GM18861 (cell line): ENCODE results near the gene GCK.
"Not testable (repeated sequence)": the region's sequence is repeated elsewhere in the genome, so short reads cannot be mapped to it uniquely, and the experiment has no call there.

Experiments
- ATAC-seq: cut with Tn5 transposase; IDR thresholded peaks from one replicate; pipeline ENCODE4 v1.9.1; 2021; ENCODE audit not compliant: unreplicated experiment

Gene GCK

GRCh38 chr7:44183386-44183785 is 5.9 kb downstream of the GCK start:
- no peak for ATAC-seq

GRCh38 chr7:44182827-44183226 is 6.4 kb downstream of the GCK start:
- no peak for ATAC-seq

DNA sequence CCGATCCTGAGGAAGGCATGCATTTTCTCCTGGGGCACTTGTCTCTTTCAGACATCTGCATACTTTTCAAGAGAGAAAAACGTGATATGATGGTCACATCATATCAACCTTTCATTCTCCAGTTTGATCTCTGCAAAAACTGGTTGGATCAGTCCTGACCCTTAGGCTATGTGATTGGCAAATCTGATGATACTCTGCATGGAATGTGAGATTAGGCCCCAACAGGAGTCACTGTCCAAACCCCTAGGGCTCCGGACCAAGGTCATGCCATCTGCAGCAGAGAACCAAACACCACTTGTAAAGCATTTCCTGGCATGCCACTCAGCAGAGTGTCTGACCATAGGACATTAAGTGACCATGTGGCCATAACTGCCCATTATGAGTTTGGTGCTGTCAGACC is 8.6 kb downstream of the GCK start:
- ATAC-seq = no peak

DNA sequence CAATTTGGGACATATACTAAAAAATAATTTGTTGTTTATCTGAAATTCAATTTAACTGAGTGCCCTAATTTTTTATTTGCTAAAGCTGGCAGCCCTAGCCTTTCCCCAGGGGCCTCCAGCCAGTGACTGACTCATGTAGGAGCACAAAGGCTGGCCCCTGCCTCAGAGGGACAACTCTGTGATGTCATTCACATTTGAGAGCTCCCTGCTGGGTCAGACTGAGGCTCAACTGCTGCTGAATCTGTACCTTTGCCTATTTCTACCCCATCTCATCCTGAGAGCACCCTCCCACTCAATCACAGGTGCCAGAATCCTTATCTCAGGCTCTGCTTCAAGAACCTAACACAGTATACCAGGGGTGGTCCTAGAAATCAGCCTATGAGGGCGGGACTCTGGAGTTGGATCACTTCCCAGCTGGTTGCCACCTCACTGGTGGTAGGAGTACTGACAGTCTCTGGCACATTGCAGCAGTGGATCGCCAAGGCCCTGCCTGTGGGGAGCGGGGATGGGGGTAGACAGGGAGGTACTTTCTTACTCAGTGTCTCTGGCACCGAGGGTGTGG is 11.6 kb downstream of the GCK start:
- ATAC-seq = no peak

GRCh38 chr7:44176486-44176885 is 12.8 kb downstream of the GCK start:
- ATAC-seq = no peak

DNA sequence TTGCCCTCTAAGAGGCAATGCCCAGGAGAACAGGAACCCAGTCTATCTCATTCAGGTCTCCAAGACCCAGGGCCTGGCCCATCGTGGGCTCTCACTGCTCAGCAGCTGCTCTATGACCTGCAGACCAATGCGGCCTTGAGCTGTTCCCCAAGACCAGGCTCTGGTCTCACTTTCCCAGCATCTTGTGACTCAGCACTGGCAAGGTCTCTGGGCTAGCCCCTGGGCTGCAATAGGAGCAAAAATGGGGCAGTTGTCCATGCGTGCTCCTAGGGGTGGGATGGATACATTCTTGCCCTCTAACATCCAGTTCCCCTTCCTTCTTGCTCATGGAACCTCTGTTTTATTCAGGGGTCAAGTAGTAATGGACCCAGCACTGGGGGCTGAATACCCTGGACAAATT is 13.5 kb downstream of the GCK start:
- ATAC-seq = no peak

DNA sequence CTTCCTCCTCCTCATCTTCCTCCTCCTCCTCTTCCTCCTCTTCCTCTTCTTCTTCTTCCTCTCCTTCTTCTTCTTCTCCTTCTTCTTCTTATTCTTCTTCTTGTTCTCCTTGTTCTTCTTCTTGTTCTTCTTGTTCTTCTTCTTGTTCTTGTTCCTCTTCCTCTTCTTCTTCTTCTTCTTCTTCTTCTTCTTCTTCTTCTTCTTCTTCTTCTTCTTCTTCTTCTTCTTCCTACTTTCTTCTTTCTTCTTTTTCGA is 14.6 kb downstream of the GCK start:
- ATAC-seq = not testable (repeated sequence)

GRCh38 chr7:44173911-44174693 is 15.1 kb downstream of the GCK start:
- ATAC-seq = no peak

- no peak for ATAC-seq
These were observed 16.3 kb downstream of the GCK start for GRCh38 chr7:44172803-44173424.

DNA sequence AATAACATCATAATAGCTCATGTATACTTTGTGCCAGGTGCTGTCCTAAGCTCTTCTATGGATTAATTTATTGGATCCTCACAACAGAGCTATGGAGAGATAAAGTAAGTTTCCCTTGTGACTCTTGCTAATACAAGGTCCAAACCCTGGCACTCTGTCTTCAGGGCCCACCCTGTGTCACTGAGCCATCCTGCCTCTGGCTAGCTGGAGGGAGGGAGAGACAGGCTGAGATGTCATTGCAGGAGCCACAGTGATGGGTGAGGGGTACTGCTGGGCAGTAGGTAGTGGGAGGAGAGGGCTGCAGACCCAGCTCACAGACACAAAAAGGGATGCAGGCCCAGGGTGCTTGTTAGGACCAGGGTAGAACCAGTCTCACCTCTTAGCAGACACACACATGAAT is 16.9 kb downstream of the GCK start:
- ATAC-seq = no peak

GRCh38 chr7:44171901-44172300 is 17.3 kb downstream of the GCK start:
- not testable (repeated sequence) for ATAC-seq

DNA sequence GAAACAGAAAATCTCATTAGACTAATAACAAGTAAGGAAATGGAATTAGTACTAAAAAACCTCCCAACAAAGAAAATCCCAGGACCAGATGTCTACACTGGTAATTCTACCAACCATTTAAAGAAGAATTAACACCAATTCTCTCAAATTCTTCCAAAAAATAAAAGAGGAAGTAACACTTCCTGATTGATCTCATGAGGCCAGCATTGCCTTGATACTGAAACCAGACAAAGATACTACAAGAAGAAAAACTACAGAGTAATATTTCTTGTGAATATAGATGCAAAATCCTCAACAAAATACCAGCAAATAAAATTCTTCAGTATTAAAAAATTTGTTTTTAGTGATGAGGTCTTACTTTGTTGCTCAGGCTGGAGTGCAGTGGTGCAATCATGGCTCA is 21.3 kb downstream of the GCK start:
- no peak for ATAC-seq

- no peak for ATAC-seq
These were observed 25.6 kb downstream of the GCK start for GRCh38 chr7:44163591-44163990.

- ATAC-seq = no peak
These were observed 26.3 kb downstream of the GCK start for GRCh38 chr7:44162785-44163395.

DNA sequence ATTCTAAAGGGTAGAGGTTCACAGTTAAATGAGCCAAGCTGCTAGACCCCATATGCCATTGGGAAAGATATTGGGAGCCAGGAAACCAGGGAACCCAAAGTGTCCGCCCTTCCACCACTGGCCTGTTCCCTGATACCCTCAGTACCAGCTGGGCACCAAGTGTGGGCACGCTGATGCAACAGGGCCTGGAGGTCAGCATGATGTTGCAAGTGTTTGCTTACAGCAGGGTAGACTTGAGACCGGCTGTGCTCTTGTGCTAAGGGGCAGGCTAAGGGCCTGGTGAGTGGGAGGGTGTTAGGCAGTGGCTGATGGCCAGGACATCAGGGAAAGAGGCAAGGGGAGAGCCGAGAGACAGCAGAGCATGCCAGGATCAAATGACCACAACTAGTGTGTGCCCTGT is 27.1 kb downstream of the GCK start:
- no peak for ATAC-seq

DNA sequence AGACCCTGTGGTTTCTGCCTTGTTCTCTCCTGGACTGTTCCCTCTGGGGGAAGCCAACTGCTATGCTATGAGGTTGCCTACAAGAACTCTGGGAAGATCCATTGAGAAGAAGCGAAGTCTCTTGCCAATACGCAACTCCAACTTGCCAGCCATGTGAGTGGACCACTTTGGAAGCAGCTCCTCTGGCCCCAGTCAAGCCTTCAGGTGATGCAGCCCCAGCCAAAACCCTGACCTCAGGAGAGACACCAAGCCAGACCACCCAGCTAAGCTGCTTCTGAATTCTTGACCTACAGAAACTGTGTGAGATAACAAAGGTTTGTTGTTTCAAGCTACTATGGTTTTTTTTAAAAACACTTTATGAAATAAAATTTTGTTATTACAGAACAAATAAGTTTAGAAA is 27.9 kb downstream of the GCK start:
- ATAC-seq = no peak

DNA sequence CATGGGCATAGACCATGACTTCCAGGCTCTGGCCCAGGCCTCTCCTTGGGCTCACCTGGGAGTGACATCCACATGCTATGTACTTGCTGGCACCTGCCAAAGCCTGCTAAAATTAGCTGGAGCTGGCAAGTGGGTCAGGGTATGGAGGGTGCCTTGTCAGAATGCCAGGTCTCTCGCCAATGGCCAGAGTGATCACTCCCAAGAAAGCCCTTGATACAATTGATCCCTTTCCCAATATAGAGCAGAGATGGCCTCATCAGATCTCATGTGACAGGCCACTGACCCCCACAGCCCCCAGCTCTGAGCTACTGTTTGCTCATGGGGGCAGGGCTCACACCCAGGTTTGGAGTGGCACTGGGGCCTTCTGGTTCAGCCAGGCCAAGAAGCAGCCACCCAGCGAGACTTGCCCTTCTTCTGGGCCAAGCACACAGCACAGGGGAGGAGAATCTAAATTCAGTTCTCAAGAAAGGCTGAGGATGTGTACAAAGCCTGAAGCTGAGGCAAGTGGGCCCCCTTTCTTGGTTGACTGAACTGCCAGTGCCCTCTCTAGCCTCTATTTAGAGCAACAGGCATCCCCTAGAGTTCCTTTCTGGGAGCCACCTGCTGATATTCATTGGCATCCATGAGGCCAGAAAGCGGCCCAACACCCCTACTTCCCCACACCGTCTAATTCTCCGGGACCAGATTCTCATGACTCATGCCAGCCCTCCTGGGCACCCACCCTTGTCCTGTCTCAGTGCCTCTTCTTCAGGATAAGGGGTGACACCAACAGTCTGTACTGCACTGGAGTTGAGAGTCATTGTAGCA is 29.2 kb downstream of the GCK start:
- no peak for ATAC-seq

- no peak for ATAC-seq
These were observed 30.2 kb downstream of the GCK start for GRCh38 chr7:44158873-44159631.

DNA sequence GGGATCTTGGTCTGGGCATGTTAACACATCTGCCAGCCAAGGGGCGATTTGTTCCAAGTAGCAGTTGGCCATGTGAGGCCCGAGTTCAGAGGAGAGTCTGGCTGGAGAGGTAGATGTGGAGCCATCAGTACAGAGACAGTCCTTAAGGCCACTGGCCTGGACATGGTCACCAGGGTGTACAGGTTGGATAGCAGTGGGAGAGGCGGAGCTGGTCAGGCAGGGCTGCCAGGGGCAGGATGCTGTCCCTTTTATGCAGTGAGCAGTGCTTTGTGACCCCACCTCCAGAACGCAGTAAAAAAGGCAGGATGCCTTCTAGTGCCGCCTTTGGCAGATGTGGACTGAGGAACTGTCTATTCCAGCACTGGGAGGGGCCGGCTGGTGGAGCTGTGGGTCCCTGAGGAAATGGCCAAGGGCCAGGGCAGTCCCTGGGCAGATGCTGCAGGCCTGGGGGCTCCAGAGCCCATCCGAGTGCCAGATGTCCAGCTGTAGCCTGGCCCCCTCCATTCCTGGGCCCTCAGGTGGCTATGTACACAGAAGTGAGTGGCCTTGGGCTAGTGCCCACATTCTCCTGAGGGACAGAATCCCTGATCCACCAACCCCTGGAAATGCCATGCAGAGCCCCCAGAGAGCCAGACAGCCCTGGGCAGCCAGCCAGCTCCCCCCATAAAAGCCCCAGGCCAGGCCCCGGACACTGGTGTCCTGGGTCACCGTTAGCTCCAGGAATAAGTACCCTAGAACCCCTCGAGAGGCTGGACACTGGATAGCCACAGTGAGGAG is 31.0 kb downstream of the GCK start:
- no peak for ATAC-seq
